Measurements from ENCODE around the gene MAD2L2.

The MAD2L2 gene

GRCh38 chr1:11652203-11652780 is 28.7 kb downstream of the MAD2L2 start:
- no peak for DNase-seq

- no peak for DNase-seq
Observed at GRCh38 chr1:11651017-11651416, 29.9 kb downstream of the MAD2L2 start.

- DNase-seq = peak; percentile 50
Observed at GRCh38 chr1:11650331-11650991, 30.5 kb downstream of the MAD2L2 start.

GRCh38 chr1:11649624-11650330 is 31.2 kb downstream of the MAD2L2 start:
- DNase-seq = no peak

- DNase-seq = no peak
Observed at GRCh38 chr1:11649237-11649623, 31.7 kb downstream of the MAD2L2 start.

GRCh38 chr1:11648732-11649158 is 32.2 kb downstream of the MAD2L2 start:
- DNase-seq = peak; percentile 32

- no peak for DNase-seq
Observed at GRCh38 chr1:11648039-11648438, 32.9 kb downstream of the MAD2L2 start.

- no peak for DNase-seq
Observed at GRCh38 chr1:11647333-11647732, 33.6 kb downstream of the MAD2L2 start.

GRCh38 chr1:11646317-11646716 is 34.6 kb downstream of the MAD2L2 start:
- no peak for DNase-seq

GRCh38 chr1:11645670-11646265 is 35.2 kb downstream of the MAD2L2 start:
- peak; percentile 66 for DNase-seq

GRCh38 chr1:11645270-11645669 is 35.7 kb downstream of the MAD2L2 start:
- no peak for DNase-seq

- DNase-seq = no peak
Observed at GRCh38 chr1:11643782-11644181, 37.2 kb downstream of the MAD2L2 start.

GRCh38 chr1:11642418-11643017 is 38.4 kb downstream of the MAD2L2 start:
- peak; percentile 53 for DNase-seq

GRCh38 chr1:11641776-11642305 is 39.1 kb downstream of the MAD2L2 start:
- no peak for DNase-seq

GRCh38 chr1:11640944-11641343 is 40.0 kb downstream of the MAD2L2 start:
- no peak for DNase-seq

- no peak for DNase-seq
Observed at GRCh38 chr1:11640101-11640500, 40.8 kb downstream of the MAD2L2 start.

GRCh38 chr1:11639372-11639771 is 41.6 kb downstream of the MAD2L2 start:
- DNase-seq = no peak

- DNase-seq = no peak
Observed at GRCh38 chr1:11638121-11638520, 42.8 kb downstream of the MAD2L2 start.

- DNase-seq = no peak
Observed at GRCh38 chr1:11634365-11635192, 46.4 kb downstream of the MAD2L2 start.

- no peak for DNase-seq
Observed at GRCh38 chr1:11629184-11630016, 51.5 kb downstream of the MAD2L2 start.

GRCh38 chr1:11628767-11629166 is 52.2 kb downstream of the MAD2L2 start:
- DNase-seq = no peak
